ENCODE data around the gene CD44. TPM values are rescaled to one million over a fixed set of nuclear protein-coding genes. Genes with fewer than 3 reads are reported as not detected.
"Not testable (repeated sequence)": the region's sequence is repeated elsewhere in the genome, so short reads cannot be mapped to it uniquely, and the experiment has no call there.

CD44 gene
- total RNA-seq, 2 donors from 2014 or later = 698 to 736 TPM

GRCh38 chr11:35214792-35215193, 75.8 kb downstream of the CD44 start:
- H3K4me1 Mint-ChIP-seq (ENCODE audit: low read depth in 2 of 2) = peaks cover 44 to 46% of the 10 kb centered on the region in 2 donors
- peaks cover 3% of the 10 kb centered on the region for H3K9me3 Mint-ChIP-seq
- H3K27me3 Mint-ChIP-seq = no peaks in the 10 kb centered on the region
- ATAC-seq = peak; percentile 50 to 70
- peak overlapping the region; percentile 57 to 75 for H3K27ac Mint-ChIP-seq
- no peak for DNase-seq (ENCODE audit: low spot score)
- peaks cover 64% of the 10 kb centered on the region for H3K36me3 Mint-ChIP-seq
- no peak overlapping the region for H3K4me3 Mint-ChIP-seq

- no peak overlapping the region for H3K4me3 Mint-ChIP-seq
- H3K36me3 Mint-ChIP-seq = peaks cover 57% of the 10 kb centered on the region
- H3K9me3 Mint-ChIP-seq = peaks cover 3% of the 10 kb centered on the region
- H3K27me3 Mint-ChIP-seq = no peaks in the 10 kb centered on the region
- peak overlapping the region; percentile 49 to 75 for H3K27ac Mint-ChIP-seq
- ATAC-seq (no peak), DNase-seq (ENCODE audit: low spot score) (no peak)
- H3K4me1 Mint-ChIP-seq (ENCODE audit: low read depth in 2 of 2) = peaks cover 37% of the 10 kb centered on the region in 2 donors
Measured at GRCh38 chr11:35215945-35216344, 77.0 kb downstream of the CD44 start.

GRCh38 chr11:35216962-35217678, 78.1 kb downstream of the CD44 start:
- Mint-ChIP-seq H3K27ac (peak overlapping the region; percentile 49 to 75), H3K9me3 (peaks cover 3% of the 10 kb centered on the region), H3K36me3 (peaks cover 53% of the 10 kb centered on the region), H3K27me3 (no peaks in the 10 kb centered on the region), H3K4me3 (no peak overlapping the region), H3K4me1 (ENCODE audit: low read depth in 2 of 2) (peaks cover 26 to 32% of the 10 kb centered on the region in 2 donors)
- DNase-seq (ENCODE audit: low spot score) (no peak), ATAC-seq (no peak)

- DNase-seq (ENCODE audit: low spot score) (no peak), ATAC-seq (no peak)
- H3K4me1 Mint-ChIP-seq (ENCODE audit: low read depth in 2 of 2) = peaks cover 19 to 22% of the 10 kb centered on the region in 2 donors
- peaks cover 51% of the 10 kb centered on the region for H3K36me3 Mint-ChIP-seq
- H3K4me3 Mint-ChIP-seq = no peak overlapping the region
- H3K9me3 Mint-ChIP-seq = no peaks in the 10 kb centered on the region
- H3K27me3 Mint-ChIP-seq = no peaks in the 10 kb centered on the region
- peak overlapping the region in 1 of 2 donors; percentile 48 for H3K27ac Mint-ChIP-seq
Measured at GRCh38 chr11:35218956-35219355, 80.0 kb downstream of the CD44 start.

- ATAC-seq = peak in 1 of 2 donors; percentile 48
- Mint-ChIP-seq H3K9me3 (no peaks in the 10 kb centered on the region), H3K27ac (peak overlapping the region in 1 of 2 donors; percentile 39), H3K27me3 (no peaks in the 10 kb centered on the region), H3K36me3 (peaks cover 43% of the 10 kb centered on the region), H3K4me3 (no peak overlapping the region), H3K4me1 (ENCODE audit: low read depth in 2 of 2) (peaks cover 12 to 20% of the 10 kb centered on the region in 2 donors)
- DNase-seq (ENCODE audit: low spot score) = no peak
Measured at GRCh38 chr11:35223371-35223796, 84.4 kb downstream of the CD44 start.

- Mint-ChIP-seq H3K27ac (peak overlapping the region in 1 of 2 donors; percentile 39), H3K4me1 (ENCODE audit: low read depth in 2 of 2) (peaks cover 12 to 22% of the 10 kb centered on the region in 2 donors)
- ATAC-seq = no peak
Measured at GRCh38 chr11:35223991-35224390, 85.0 kb downstream of the CD44 start.

GRCh38 chr11:35225946-35226520, 87.1 kb downstream of the CD44 start:
- Mint-ChIP-seq H3K4me3 (no peak overlapping the region), H3K27me3 (no peaks in the 10 kb centered on the region), H3K9me3 (no peaks in the 10 kb centered on the region), H3K36me3 (peaks cover 47% of the 10 kb centered on the region), H3K4me1 (ENCODE audit: low read depth in 2 of 2) (peaks cover 18 to 29% of the 10 kb centered on the region in 2 donors), H3K27ac (peak overlapping the region; percentile 68 to 69)
- DNase-seq (ENCODE audit: low spot score) = no peak
- no peak for ATAC-seq

More at GRCh38 chr11:35223991-35224390, 85.0 kb downstream of the CD44 start:
- DNase-seq (ENCODE audit: low spot score) = no peak
- Mint-ChIP-seq H3K36me3 (peaks cover 41% of the 10 kb centered on the region), H3K4me3 (no peak overlapping the region), H3K27me3 (no peaks in the 10 kb centered on the region), H3K9me3 (no peaks in the 10 kb centered on the region)

GRCh38 chr11:35226756-35227155, 87.8 kb downstream of the CD44 start:
- Mint-ChIP-seq H3K36me3 (peaks cover 43% of the 10 kb centered on the region), H3K27ac (peak overlapping the region; percentile 69 to 71), H3K4me1 (ENCODE audit: low read depth in 2 of 2) (peaks cover 18 to 29% of the 10 kb centered on the region in 2 donors)
- H3K9me3 Mint-ChIP-seq; H3K4me3 Mint-ChIP-seq; H3K27me3 Mint-ChIP-seq; ATAC-seq; DNase-seq (ENCODE audit: low spot score): not testable (repeated sequence)

GRCh38 chr11:35227576-35228327, 88.8 kb downstream of the CD44 start:
- Mint-ChIP-seq H3K27me3 (no peaks in the 10 kb centered on the region), H3K36me3 (peaks cover 48% of the 10 kb centered on the region), H3K4me3 (no peak overlapping the region), H3K27ac (peak overlapping the region; percentile 69 to 71), H3K4me1 (ENCODE audit: low read depth in 2 of 2) (peaks cover 23 to 33% of the 10 kb centered on the region in 2 donors), H3K9me3 (no peaks in the 10 kb centered on the region)
- DNase-seq (ENCODE audit: low spot score) (no peak), ATAC-seq (peak; percentile 52 to 61)

- Mint-ChIP-seq H3K27me3 (no peaks in the 10 kb centered on the region), H3K27ac (peak overlapping the region; percentile 69 to 71), H3K4me3 (no peak overlapping the region), H3K4me1 (ENCODE audit: low read depth in 2 of 2) (peaks cover 29 to 33% of the 10 kb centered on the region in 2 donors), H3K9me3 (no peaks in the 10 kb centered on the region), H3K36me3 (peaks cover 49% of the 10 kb centered on the region)
- DNase-seq (ENCODE audit: low spot score) = no peak
- ATAC-seq = no peak
Measured at GRCh38 chr11:35228328-35228725, 89.4 kb downstream of the CD44 start.

GRCh38 chr11:35230388-35230787, 91.4 kb downstream of the CD44 start:
- H3K36me3 Mint-ChIP-seq = peaks cover 49% of the 10 kb centered on the region
- no peak overlapping the region for H3K4me3 Mint-ChIP-seq
- ATAC-seq (no peak), DNase-seq (ENCODE audit: low spot score) (no peak)
- peak overlapping the region; percentile 22 to 64 for H3K27ac Mint-ChIP-seq
- H3K4me1 Mint-ChIP-seq (ENCODE audit: low read depth in 2 of 2) = peaks cover 48 to 50% of the 10 kb centered on the region in 2 donors
- H3K9me3 Mint-ChIP-seq = no peaks in the 10 kb centered on the region
- H3K27me3 Mint-ChIP-seq = no peaks in the 10 kb centered on the region

GRCh38 chr11:35231076-35231860, 92.3 kb downstream of the CD44 start:
- Mint-ChIP-seq H3K27ac (peak overlapping the region in 1 of 2 donors; percentile 66), H3K4me3 (no peak overlapping the region), H3K27me3 (no peaks in the 10 kb centered on the region), H3K9me3 (no peaks in the 10 kb centered on the region), H3K4me1 (ENCODE audit: low read depth in 2 of 2) (peaks cover 53 to 55% of the 10 kb centered on the region in 2 donors), H3K36me3 (peaks cover 45% of the 10 kb centered on the region)
- DNase-seq (ENCODE audit: low spot score) = no peak
- no peak for ATAC-seq

GRCh38 chr11:35232891-35233330, 93.9 kb downstream of the CD44 start:
- peaks cover 58 to 60% of the 10 kb centered on the region in 2 donors for H3K4me1 Mint-ChIP-seq (ENCODE audit: low read depth in 2 of 2)
- ATAC-seq (no peak), DNase-seq (ENCODE audit: low spot score) (no peak)
- H3K36me3 Mint-ChIP-seq = peaks cover 40% of the 10 kb centered on the region
- no peak overlapping the region for H3K4me3 Mint-ChIP-seq
- H3K27ac Mint-ChIP-seq = peak overlapping the region; percentile 36 to 66
- H3K9me3 Mint-ChIP-seq = no peaks in the 10 kb centered on the region
- no peaks in the 10 kb centered on the region for H3K27me3 Mint-ChIP-seq
